Stimulated activated CD4-positive, alpha-beta T cell treated with anti-CD3 and anti-CD28 coated beads, Interleukin-1b, Interleukin-23, amount 100 ng/mL, for 48 hours (primary cell): Measurements from ENCODE around the gene TUBGCP2.

Experiments
- DNase-seq: peaks from one replicate; pipeline ENCODE4 v3.0.0-alpha.2; 2020

TUBGCP2 gene, protein sequence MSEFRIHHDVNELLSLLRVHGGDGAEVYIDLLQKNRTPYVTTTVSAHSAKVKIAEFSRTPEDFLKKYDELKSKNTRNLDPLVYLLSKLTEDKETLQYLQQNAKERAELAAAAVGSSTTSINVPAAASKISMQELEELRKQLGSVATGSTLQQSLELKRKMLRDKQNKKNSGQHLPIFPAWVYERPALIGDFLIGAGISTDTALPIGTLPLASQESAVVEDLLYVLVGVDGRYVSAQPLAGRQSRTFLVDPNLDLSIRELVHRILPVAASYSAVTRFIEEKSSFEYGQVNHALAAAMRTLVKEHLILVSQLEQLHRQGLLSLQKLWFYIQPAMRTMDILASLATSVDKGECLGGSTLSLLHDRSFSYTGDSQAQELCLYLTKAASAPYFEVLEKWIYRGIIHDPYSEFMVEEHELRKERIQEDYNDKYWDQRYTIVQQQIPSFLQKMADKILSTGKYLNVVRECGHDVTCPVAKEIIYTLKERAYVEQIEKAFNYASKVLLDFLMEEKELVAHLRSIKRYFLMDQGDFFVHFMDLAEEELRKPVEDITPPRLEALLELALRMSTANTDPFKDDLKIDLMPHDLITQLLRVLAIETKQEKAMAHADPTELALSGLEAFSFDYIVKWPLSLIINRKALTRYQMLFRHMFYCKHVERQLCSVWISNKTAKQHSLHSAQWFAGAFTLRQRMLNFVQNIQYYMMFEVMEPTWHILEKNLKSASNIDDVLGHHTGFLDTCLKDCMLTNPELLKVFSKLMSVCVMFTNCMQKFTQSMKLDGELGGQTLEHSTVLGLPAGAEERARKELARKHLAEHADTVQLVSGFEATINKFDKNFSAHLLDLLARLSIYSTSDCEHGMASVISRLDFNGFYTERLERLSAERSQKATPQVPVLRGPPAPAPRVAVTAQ

DNA sequence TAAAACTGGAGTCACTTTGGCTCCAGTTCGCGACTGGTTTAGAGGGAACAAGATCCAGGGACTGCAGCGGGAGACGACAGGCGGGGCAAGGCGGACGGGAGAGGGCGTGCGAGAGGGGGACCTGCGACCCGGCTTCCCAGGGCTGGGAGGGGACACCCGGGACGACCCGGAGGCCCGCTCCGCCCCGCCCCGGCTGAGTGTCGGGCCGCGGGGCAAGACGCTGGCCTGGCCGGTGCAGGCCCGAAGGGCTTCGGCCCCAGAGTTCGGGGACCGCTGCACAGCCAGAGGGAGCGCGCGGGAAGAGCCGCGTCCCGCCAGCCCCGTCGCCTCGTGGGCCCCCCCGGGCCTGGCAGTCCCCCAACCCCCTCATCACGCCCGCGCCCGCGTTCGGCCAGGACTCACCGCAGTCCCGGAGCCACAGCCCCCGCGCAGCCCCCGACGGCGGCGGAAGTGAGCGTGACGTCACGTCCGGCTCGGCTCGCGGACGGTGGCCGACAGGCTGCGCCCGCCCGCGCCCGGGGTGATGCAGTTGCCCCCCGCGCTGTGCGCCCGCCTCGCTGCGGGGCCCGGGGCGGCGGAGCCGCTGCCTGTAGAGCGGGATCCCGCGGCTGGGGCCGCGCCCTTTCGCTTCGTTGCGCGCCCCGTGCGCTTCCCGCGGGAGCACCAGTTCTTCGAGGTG is at the start of gene TUBGCP2, which contains the start of gene ZNF511:
TSS of gene TUBGCP2 (minus strand) at position 452 of the 679 bp plus-strand sequence. CDS start 5,931 bp downstream, outside the sequence.
TSS of gene ZNF511 (plus strand) at position 494 of the 679 bp plus-strand sequence. CDS start at position 524, 30 bp downstream.
- peak; percentile 86 for DNase-seq

DNA sequence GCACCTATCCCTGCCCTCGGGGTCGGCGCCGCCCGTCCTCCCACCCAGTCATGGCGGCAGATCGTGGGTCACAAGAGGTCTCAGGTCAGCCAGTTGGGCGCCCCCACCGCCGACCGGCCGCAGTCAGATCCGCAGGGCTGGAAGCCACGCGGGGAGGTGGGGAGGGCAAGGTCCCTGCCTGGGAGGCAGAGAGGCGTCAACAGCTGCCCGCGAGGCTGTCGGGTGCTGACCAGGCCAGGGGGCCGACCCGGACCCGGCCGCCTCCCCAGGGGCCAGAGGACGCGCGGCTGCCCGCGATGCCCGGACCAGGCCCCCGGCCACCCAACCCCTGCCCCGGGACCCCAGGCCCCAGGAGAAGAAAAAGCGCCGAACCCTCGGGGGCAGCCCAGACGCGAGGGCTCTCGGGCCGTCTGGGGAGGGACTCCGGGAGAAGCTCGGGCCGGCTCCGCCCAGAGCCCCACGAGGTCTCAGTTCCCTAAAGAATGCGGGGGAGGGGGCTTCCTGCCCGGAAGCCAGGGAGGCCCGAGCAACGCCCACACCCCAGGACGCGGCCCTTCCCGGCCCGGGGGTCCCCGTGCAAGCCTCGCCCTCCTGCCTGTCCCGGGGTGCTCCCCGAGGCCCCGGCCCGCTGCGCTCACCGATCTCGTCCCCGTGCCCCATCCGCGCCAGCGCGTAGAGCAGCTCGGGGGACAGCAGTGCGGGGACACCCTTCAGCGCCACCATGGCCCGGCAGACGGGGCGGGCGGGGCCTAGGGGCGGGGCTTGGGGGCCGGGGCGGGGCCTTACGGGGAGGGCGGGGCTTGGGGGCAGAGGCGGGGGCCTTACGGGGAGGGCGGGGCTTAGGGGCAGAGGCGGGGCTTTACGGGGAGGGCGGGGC is 48.9 kb upstream of the TUBGCP2 start, which contains the start of gene FUOM:
TSS of gene FUOM (minus strand) at position 735 of the 877 bp plus-strand sequence. CDS start at position 723, 12 bp downstream.
- DNase-seq: peak; percentile 81

DNA sequence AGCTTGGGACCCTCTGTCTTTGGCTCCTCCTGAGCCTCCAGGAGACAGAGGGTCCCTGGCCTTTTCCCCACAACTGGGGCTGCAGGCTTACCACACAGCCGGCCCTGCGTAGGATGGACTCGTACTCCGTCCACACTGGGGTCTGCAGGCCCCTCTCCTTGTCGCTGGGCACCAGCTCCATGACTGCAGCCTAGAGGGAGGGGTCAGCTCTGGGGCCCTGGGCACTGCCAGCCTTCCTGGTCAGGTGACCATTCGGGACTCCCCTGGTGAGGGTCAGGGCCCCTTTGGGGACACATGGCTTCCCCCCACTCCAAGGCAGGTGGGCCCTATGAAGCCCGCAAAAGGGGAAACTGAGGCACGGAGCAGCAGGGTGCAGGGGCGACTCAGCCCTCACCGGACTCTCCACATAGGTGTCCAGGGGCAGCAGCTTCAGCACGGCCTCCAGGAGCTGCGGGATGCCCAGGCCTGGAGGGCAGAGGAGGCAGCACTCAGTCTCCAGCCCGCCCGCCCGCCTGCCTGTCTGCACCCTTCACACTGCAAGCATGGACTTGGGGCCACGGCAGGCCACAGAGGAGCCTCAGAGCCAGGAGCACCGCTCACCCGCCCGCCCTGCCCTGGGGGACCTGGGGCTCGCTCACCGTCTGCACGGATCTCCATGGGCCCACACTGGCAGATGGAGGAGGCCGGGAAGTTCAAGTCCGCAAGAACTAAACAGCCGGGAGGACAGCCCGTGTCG is 48.0 kb upstream of the TUBGCP2 start:
- DNase-seq: no peak

DNA sequence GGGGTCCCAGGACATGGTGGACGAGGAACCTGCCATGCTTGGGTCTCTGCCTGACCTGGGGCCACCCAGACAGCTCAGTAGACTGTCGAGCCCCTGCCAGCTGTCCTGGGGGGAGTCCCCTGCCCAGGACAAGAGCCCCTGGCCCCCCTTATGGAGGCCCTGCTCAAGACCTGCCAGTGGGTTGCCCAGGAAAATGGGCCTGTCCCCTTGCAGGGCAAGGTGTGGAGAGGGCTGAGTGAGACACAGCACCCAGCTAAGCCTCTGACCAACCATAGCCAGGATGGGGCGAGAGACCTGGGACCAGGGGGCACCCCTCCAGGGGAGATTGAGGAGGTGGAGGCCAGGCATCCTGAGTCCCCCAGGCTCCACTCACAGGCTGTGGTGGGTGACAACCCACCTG is 47.3 kb upstream of the TUBGCP2 start:
- no peak for DNase-seq

DNA sequence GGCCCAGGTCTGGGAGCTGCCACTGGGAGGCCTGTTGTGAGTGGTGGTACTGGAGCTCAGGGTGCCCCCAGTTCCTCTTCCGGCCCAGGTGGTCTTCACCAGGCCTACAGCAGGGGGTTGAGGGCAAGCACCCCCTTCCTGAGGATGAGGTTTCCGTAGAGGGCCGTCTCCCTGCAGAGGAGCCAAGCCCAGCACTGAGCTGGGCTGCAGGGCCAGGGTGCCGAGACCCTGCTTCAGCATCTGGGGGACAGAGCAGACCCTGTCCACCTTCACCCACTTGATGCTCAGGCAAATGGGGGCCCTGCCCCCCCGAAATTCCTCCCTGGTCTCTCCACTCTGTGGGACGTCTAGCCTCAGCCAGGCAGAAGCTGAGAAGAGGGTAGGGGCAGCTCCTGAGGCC is 46.6 kb upstream of the TUBGCP2 start:
- no peak for DNase-seq

DNA sequence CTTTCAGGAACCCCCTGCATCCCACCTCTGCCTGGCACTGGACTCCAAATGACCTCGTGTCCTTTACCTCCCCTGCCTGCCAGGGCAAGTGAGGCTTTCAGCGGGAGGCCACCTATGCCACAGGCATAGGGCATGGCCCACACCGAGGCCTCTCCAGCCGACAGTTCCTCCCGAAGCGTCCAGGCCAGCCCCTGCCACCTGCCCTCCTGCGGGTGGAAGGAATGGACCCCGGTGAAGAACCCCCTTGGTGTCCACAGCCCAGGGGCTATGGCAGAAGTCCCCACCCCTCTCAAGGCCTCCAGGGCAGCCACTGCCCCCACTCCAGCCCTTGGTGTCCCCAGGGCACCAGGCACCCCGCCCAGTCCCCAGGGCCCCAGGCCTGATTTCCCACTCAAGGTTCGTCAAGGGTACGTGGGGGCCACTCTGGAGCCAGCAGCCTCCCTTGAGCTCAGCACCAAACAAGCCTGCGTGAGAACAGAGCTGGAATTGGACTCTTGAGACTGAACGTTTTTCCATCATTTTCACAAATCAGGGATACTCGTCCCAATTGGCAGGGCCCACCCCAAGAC is 46.1 kb upstream of the TUBGCP2 start:
- DNase-seq: no peak

DNA sequence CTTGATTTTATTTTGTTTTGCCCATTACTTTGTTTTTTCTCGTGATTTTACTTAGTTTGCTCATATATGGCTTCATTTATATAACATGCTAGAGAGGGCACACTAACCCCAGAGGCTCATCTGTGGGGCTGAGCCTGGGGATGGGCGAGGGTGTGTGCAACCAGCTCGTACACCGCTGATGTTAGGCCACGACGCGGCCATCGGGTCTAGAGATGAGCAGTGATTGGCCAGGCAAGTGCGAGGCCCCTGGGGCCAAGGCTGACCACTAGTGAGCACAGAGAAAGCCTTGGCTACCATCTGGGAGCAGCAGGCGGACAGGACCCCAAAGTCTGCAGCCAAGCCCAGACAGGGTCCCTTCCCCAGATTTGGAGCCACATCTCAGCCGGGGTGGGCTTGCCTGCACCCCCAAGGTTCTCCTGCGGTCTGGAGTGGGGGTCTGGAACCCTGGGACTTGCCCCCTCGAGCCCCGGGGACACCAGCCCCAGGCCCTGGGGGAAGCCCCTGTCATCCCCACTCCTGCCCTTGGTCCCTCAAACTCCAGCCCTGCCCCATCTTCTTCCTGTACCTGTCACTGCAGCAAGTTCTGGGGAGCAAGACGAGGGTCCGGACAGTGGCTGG is 45.4 kb upstream of the TUBGCP2 start:
- no peak for DNase-seq

DNA sequence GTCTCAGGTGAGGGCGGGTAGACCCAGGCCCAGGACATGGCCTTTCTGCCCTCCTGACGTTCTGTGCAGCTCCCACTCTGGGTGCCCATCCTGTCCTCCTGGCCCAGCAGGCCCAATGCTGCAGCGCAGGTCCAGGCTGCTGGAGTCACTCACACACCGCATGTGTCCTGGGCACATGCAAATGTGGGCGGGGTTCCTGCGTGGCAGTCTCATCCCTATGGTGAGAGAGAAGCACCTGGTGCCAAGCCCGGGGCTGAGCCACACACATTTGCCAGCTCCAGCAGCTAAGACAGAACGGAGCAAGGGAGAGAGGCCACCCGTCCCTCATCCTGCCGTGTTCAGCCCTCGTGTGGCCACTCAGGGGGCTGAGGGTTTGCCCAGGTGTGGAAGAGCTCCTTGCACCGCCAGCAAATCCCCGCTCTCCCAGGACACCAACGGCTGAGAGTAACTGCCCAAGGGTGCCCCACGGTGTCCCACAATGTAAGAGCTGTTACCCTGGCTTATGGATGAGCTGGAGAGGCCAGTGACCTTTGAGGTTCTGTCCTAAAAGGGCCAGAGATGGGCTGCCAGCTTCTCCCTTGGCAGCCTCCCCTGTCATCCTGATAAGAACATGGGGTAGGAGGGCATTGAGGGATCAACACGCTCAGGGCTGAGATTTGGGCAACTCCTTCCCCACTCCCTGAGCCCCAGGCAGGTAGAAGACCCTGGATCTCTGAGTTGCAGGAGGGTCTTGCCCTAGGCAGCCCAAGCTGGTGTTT is 44.7 kb upstream of the TUBGCP2 start:
- no peak for DNase-seq

DNA sequence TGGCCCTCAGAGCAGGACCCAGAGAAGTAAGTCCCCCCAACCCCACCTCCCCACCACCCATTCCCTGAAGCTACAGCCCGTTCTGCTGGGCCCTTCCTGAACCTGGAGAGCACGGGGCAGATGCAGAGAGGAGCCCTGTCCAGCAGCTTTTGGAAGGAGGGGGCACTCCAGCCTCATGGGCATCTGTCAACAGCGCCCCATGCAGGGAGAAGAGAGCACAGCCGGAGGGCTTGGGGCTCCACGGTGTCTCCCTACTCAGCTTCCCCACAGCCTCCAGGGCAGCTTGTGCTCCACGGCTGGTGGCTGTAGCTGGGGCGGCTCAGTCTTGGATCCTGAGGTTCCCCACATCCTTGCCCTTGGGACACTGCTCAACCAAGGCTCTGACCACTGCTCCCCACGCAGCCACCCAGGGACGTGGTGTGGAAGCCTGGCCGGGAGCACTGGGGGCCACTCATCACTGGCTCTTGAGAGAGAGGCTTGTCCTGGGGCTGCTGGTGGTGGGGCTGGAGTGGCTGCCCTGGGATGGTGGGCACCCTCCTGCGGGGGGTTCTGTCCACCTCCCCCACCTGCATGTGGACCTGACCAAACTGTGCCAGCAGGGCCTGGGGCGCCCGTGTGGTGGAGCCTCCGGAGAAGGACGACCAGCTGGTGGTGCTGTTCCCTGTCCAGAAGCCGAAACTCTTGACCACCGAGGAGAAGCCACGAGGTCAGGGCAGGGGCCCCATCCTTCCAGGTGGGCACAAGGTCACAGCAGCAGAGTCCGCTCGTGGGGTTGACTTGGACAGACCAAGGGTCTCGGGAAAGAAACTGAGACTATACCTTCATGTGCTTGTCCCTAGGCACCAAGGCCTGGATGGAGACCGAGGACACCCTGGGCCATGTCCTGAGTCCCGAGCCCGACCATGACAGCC is 43.0 kb upstream of the TUBGCP2 start:
- no peak for DNase-seq

DNA sequence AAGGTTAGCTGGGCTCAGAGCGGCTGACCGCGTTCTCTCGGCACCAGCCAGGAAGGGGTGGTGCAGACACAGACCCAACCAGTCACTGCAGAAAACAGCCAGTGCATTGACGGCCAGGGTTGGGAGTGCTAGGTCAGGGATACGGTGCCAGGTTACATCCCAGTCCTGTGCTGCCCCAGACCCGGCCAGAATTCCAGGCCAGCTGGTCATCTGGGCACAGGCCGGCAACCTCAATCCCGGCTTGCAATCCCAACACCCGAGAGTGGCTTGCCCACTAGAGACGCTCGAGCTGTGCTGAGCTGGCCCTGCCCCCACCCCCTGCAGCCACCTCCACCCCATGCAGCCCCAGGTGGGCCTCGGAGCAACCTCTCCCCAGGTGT is 42.3 kb upstream of the TUBGCP2 start:
- DNase-seq: no peak

DNA sequence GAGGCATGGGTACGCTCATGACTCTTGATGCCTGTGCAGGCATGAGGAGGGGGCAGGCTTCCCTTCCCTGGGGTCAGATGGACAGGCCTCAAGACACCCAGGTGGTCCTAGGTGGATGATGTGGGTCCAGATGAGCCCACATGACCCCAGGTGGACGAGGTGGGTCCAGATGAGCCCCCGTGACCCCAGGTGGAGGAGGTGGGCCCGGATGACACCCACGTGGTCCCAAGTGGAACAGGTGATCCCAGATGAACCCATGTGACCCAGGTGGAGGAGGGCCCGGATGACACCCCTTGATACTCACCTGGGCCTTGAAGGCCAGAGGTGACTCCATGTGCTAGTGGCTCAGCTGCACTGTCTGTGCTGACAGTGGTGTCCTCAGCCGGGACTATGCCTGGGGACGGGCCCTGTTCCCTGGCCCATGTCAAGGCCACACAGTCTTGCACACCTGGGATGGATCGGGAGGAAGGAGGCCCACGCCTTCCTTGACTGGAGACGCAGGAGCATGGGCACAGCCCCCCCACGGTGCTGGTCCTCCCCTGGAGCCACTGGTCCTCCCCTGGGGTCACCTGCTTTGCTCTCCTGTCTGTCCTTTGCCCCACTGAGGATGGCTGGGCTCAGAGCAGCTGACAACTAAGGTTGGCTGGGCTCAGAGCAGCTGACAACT is 41.7 kb upstream of the TUBGCP2 start:
- DNase-seq: no peak

DNA sequence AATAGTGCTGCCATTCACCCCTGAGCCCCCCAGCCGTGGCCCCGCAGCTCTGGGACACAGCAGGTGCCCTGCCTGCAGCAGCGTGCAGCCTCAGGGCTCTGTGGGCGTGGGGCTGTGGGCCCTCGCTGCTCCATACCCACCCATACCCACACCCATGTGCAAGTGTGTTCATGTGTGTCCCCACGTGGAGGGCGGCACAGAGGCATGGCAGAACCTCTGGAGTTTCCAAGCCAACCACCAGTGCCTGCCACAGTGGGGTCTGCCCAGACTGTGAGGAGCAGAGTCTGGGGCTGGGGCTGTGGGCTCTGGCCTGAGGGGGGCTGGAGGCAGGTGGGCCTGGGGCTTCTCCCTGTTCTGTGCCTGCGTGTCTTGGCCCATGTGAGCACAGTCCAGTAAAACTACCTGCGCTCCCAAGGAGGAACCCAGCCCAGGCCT is 40.9 kb upstream of the TUBGCP2 start:
- DNase-seq: no peak

DNA sequence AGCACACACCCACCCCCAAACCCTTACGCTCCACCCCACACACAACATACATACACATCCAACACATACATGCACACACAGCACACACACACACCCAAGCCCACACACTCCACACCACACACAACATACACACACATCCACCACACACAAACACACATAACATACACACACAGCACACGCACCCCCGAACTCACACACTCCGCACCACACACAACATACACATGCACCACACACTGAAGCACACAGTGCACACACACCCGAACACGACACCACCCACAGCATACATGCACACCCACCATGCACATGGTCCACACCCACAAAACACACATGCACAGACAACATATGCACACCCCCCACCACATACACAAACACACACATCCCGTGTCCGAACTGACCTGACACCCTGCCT is 40.5 kb upstream of the TUBGCP2 start:
- DNase-seq: no peak

DNA sequence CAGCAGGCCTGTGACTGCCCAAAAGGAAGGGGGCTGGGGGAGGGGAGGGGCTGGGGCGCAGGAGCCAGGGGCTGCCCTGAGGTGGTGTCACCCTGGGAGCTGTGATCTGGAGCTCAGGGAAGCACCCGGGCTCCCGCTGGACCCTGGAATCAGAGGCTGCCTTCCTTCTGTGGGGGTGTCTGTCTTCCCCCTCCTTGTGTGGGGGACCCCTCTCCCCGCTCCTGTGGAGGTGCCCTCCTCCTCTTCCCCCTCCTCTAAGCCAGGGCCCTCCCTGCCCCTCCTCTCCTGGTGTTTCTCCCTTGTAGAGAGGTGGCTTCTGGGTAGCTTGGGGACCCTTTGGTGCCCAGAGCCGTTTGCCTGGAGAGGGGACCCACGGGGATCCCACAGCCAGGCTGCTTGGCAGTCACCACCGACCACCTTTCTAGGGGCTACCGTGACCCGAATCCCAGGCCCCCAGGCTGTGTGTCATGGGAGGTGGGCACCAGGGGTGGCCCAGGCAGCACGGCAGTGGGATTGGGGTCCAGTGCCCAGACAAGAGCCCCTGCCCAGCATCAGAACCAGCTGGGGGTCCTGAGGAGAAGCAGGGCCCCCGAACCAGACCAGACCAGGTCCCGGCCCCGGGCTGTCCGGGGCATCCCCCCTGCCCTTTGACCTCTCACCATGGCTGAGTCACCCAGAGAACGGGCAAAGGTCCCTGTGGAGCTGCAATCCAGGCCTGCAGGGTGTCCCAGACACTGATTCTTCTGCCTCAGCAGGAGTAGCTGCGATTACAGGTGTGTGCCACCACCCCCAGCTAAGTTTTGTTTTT is 39.2 kb upstream of the TUBGCP2 start:
- DNase-seq: no peak

DNA sequence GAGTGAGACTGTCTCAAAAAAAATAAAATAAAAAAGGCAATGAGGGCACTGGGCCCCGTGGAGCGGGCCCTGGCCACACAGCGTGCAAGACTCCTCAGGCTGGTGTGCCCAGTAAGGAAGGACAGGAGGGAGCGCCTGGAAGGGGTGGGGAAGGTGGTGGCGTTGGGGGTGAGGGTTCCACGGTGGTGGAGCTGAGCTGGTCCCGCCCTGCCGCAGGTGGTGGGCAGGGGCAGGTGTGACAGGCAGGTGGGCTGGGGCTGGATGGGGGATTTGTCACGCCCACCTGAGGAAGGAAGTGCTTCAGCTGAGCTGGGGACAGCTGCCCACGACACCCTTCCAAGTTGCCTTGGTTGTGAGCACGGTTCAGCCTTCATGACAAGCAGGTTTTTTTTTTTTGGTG is 37.7 kb upstream of the TUBGCP2 start:
- no peak for DNase-seq

DNA sequence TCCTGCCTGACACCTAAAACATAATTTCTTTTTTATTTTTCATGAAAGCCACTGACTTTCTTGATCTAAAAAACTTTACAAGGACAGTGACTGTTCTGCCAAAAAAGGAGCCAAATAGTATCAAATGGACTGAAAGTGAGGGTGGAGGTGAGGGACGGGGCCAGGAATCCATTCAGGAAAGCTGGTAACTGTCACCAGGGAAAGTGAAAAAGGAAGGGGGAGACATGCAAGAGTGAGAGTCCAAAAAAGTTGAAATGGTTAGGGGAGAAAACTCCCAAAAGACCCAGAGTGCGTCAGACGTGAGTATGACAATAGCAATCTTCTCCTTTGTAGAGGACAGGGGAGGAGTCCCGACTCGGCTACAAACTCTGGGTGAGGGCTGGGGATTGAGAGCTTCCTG is 35.6 kb upstream of the TUBGCP2 start:
- DNase-seq: no peak

DNA sequence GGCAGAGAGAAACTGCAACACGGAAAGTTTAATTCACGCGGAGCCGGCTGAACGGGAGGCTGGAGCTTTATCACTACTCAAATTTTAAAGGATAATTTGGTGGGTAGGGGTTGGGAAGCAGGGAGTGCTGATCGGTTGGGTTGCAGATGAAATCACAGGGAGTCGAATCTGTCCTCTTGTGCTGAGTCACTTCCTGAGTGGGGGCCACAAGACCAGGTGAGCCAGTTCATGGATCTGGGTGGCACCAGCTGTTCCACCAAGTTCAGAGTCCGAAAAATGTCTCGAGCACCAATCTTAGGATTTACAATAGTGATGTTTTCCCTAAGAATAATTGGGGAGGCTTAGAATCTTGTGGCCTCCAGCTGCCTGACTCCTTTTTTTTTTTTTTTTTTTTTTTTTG is 34.9 kb upstream of the TUBGCP2 start:
- DNase-seq: no peak
